ENCODE measurements around the gene RHCE. TPM values are rescaled to one million over a fixed set of nuclear protein-coding genes. Genes with fewer than 3 reads are reported as not detected.
"Not testable (repeated sequence)": the region's sequence is repeated elsewhere in the genome, so short reads cannot be mapped to it uniquely, and the experiment has no call there.

The RHCE gene
- total and polyA plus RNA-seq, 2 donors (not counting 1 experiment from before 2014, with no cell fraction given): 0.50 to 1.2 TPM

DNA sequence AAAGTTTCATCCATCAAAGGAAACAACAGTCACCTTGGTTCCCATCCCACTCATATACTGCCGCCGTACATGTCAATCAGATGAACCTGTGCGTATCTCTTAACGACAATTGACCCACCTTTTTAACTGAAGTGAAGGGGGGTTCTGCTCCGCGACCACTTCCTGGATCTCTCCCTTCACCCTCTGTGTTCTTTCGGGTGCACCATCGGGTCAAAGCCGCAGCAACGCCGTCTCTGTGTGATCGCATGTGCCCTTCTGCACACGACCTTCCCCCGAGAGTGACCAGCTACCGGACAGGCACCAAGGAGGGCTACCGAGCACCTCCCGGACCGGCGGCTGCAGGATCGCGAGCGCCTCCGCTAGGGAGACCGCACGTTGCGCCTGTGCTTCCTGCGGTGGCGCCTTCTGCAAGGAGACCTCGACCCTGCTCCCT is 83.7 kb downstream of the RHCE start:
- TF ChIP-seq, protein P1, sequence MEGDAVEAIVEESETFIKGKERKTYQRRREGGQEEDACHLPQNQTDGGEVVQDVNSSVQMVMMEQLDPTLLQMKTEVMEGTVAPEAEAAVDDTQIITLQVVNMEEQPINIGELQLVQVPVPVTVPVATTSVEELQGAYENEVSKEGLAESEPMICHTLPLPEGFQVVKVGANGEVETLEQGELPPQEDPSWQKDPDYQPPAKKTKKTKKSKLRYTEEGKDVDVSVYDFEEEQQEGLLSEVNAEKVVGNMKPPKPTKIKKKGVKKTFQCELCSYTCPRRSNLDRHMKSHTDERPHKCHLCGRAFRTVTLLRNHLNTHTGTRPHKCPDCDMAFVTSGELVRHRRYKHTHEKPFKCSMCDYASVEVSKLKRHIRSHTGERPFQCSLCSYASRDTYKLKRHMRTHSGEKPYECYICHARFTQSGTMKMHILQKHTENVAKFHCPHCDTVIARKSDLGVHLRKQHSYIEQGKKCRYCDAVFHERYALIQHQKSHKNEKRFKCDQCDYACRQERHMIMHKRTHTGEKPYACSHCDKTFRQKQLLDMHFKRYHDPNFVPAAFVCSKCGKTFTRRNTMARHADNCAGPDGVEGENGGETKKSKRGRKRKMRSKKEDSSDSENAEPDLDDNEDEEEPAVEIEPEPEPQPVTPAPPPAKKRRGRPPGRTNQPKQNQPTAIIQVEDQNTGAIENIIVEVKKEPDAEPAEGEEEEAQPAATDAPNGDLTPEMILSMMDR (conservative IDR thresholded peaks at IDR 0.05 in 1 of 2, IDR thresholded peaks at IDR 0.05 in 1 of 2; ENCODE audit: low read depth in 1 of 2, low read length in 2 of 2): peak; percentile 3 to 19
- H3K36me3 ChIP-seq (ENCODE audit: control insufficient read depth, insufficient read depth, low read length); H3K9me3 ChIP-seq (ENCODE audit: control insufficient read depth, insufficient read depth, low read depth, low read length); H3K27ac ChIP-seq (ENCODE audit: insufficient read depth, low read length); H3K27me3 ChIP-seq (ENCODE audit: control insufficient read depth, insufficient read depth, low read length); DNase-seq (ENCODE audit: low read depth in 2 of 2); H3K4me1 ChIP-seq (ENCODE audit: control insufficient read depth, extremely low read depth, insufficient read depth, low read length); H4K20me1 ChIP-seq (ENCODE audit: control insufficient read depth, extremely low read depth, insufficient read depth, low read length): not testable (repeated sequence)
- peak overlapping the region; percentile 64 to 92 (median 68) for H3K4me3 ChIP-seq (replicated peaks in 1 of 4; ENCODE audit: control extremely low read depth in 1 of 4, insufficient read depth in 1 of 4, low read depth in 3 of 4, low read length in 4 of 4)
- peaks cover 30% of the 10 kb centered on the region for H3K79me2 ChIP-seq (ENCODE audit: control insufficient read depth, insufficient read depth, low read length)
- H3K4me2 ChIP-seq (ENCODE audit: extremely low read depth, insufficient read depth, low read length): peak overlapping the region; percentile 84
- peak overlapping the region; percentile 46 for H3K9ac ChIP-seq (ENCODE audit: insufficient read depth, low read length)
- peak overlapping the region; percentile 68 for H2AFZ ChIP-seq (ENCODE audit: low read length)

DNA sequence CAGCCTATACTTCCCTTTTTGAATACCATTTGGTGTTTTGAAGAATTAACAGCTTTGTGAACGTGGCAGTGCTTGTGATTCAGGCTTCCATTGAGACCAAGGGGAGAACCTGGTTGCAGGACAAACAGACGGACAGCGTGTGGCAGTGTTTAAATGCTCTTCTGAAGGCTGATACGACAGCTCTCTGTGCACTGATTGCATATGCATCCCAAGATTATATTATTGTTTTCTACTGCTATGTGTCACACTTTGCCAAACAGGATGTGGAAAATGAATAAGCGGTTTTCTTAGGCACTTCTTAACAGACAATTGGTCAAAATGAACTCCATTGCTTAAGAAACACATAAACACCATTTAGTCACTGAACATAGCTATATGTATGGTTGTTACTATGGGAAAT is 90.7 kb downstream of the RHCE start:
- peak; percentile 52 to 59 for DNase-seq (ENCODE audit: low read depth in 2 of 2)

DNA sequence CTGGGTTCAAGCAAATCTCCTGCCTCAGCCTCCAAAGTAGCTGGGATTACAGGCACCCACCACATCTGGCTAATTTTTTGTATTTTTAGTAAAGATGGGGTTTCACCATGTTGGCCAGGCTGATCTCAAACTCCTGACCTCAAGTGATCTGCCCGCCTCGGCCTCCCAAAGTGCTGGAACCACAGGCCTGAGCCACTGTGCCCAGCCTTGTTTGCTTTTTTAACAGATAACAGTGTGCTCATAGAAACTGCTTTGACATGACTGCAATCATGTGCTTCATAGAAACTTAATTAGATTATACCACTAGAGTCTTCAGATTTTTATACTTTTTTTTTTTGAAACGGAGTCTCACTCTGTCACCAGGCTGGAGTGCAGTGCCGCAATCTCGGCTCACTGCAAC is 91.3 kb downstream of the RHCE start:
- H3K27me3 ChIP-seq (ENCODE audit: control insufficient read depth, insufficient read depth, low read length); H3K4me2 ChIP-seq (ENCODE audit: extremely low read depth, insufficient read depth, low read length); H3K79me2 ChIP-seq (ENCODE audit: control insufficient read depth, insufficient read depth, low read length); H3K9me3 ChIP-seq (ENCODE audit: control insufficient read depth, insufficient read depth, low read depth, low read length); H3K4me1 ChIP-seq (ENCODE audit: control insufficient read depth, extremely low read depth, insufficient read depth, low read length); H3K4me3 ChIP-seq (replicated peaks in 1 of 4; ENCODE audit: control extremely low read depth in 1 of 4, insufficient read depth in 1 of 4, low read depth in 3 of 4, low read length in 4 of 4); H3K27ac ChIP-seq (ENCODE audit: insufficient read depth, low read length); H2AFZ ChIP-seq (ENCODE audit: low read length); H4K20me1 ChIP-seq (ENCODE audit: control insufficient read depth, extremely low read depth, insufficient read depth, low read length); DNase-seq (ENCODE audit: low read depth in 2 of 2); H3K9ac ChIP-seq (ENCODE audit: insufficient read depth, low read length); H3K36me3 ChIP-seq (ENCODE audit: control insufficient read depth, insufficient read depth, low read length): not testable (repeated sequence)

More for the DNA sequence above, 90.7 kb downstream of the RHCE start:
- not testable (repeated sequence) for H2AFZ ChIP-seq (ENCODE audit: low read length); H3K79me2 ChIP-seq (ENCODE audit: control insufficient read depth, insufficient read depth, low read length); H3K36me3 ChIP-seq (ENCODE audit: control insufficient read depth, insufficient read depth, low read length); H3K27me3 ChIP-seq (ENCODE audit: control insufficient read depth, insufficient read depth, low read length); H3K9ac ChIP-seq (ENCODE audit: insufficient read depth, low read length); H3K27ac ChIP-seq (ENCODE audit: insufficient read depth, low read length); H3K9me3 ChIP-seq (ENCODE audit: control insufficient read depth, insufficient read depth, low read depth, low read length); H3K4me3 ChIP-seq (replicated peaks in 1 of 4; ENCODE audit: control extremely low read depth in 1 of 4, insufficient read depth in 1 of 4, low read depth in 3 of 4, low read length in 4 of 4); H3K4me1 ChIP-seq (ENCODE audit: control insufficient read depth, extremely low read depth, insufficient read depth, low read length); H3K4me2 ChIP-seq (ENCODE audit: extremely low read depth, insufficient read depth, low read length); H4K20me1 ChIP-seq (ENCODE audit: control insufficient read depth, extremely low read depth, insufficient read depth, low read length)
- TF ChIP-seq, protein P1 (conservative IDR thresholded peaks at IDR 0.05 in 1 of 2, IDR thresholded peaks at IDR 0.05 in 1 of 2; ENCODE audit: low read depth in 1 of 2, low read length in 2 of 2): peak in 1 of 2 donors; percentile 24

DNA sequence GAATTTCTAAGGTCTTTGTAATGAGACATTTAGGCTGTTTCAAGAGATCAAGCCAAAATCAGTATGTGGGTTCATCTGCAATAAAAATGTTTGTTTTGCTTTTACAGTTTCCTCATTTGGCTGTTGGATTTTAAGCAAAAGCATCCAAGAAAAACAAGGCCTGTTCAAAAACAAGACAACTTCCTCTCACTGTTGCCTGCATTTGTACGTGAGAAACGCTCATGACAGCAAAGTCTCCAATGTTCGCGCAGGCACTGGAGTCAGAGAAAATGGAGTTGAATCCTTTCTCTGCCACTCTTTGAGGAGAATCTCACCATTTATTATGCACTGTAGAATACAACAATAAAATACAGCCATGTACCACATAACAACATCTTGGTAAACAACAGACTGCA is 91.8 kb downstream of the RHCE start:
- H3K27ac ChIP-seq (ENCODE audit: insufficient read depth, low read length); H3K9me3 ChIP-seq (ENCODE audit: control insufficient read depth, insufficient read depth, low read depth, low read length); H3K4me3 ChIP-seq (replicated peaks in 1 of 4; ENCODE audit: control extremely low read depth in 1 of 4, insufficient read depth in 1 of 4, low read depth in 3 of 4, low read length in 4 of 4); H2AFZ ChIP-seq (ENCODE audit: low read length); H3K36me3 ChIP-seq (ENCODE audit: control insufficient read depth, insufficient read depth, low read length); H3K4me2 ChIP-seq (ENCODE audit: extremely low read depth, insufficient read depth, low read length); H3K4me1 ChIP-seq (ENCODE audit: control insufficient read depth, extremely low read depth, insufficient read depth, low read length); H3K9ac ChIP-seq (ENCODE audit: insufficient read depth, low read length); H3K79me2 ChIP-seq (ENCODE audit: control insufficient read depth, insufficient read depth, low read length); DNase-seq (ENCODE audit: low read depth in 2 of 2); H4K20me1 ChIP-seq (ENCODE audit: control insufficient read depth, extremely low read depth, insufficient read depth, low read length); H3K27me3 ChIP-seq (ENCODE audit: control insufficient read depth, insufficient read depth, low read length): not testable (repeated sequence)

DNA sequence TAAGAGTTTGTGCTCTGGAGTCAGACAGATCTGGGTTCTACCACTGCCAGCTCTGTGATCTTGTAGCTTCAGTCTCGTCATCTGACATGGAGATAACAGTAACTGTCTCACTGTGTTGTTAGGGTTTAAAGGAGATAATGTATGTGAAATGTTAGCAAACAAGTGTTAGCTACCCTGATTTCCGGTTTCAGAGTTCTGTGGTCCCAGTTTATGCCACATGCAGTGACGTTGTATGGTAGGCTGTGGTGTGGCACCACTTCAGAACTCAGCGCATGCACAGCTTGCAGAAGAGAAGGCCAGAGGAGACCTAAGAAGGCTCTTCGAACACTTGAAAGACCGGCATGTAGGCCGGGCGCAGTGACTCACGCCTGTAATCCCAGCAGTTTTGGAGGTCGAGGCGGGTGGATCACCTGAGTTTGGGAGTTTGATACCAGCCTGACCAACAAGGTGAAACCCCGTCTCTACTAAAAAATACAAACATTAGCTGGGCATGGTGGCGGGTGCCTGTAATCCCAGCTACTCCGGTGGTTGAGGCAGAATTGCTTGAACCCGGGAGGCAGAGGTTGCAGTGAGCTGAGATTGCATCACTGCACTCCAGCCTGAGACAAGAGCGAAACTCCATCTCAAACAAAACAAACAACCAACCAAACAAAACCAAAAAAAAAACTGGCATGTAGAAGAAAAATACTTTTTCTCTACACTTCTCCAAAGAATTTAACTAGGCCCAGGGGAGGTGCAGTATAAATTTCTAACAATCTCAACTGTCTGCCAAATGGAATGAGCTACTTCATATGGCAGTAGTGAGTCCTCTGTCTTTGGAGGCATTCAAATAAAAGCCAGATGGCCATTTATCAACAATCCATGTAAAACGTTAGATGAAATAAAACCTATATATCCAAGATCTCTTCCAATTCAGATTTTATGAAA is 92.5 kb downstream of the RHCE start:
- H3K4me3 ChIP-seq (replicated peaks in 1 of 4; ENCODE audit: control extremely low read depth in 1 of 4, insufficient read depth in 1 of 4, low read depth in 3 of 4, low read length in 4 of 4); DNase-seq (ENCODE audit: low read depth in 2 of 2); H3K9me3 ChIP-seq (ENCODE audit: control insufficient read depth, insufficient read depth, low read depth, low read length); H2AFZ ChIP-seq (ENCODE audit: low read length); H3K4me1 ChIP-seq (ENCODE audit: control insufficient read depth, extremely low read depth, insufficient read depth, low read length); H3K36me3 ChIP-seq (ENCODE audit: control insufficient read depth, insufficient read depth, low read length); H3K9ac ChIP-seq (ENCODE audit: insufficient read depth, low read length); H3K79me2 ChIP-seq (ENCODE audit: control insufficient read depth, insufficient read depth, low read length); H3K4me2 ChIP-seq (ENCODE audit: extremely low read depth, insufficient read depth, low read length); H4K20me1 ChIP-seq (ENCODE audit: control insufficient read depth, extremely low read depth, insufficient read depth, low read length); H3K27ac ChIP-seq (ENCODE audit: insufficient read depth, low read length); H3K27me3 ChIP-seq (ENCODE audit: control insufficient read depth, insufficient read depth, low read length): not testable (repeated sequence)
